Measurements from ENCODE around the gene CDK1.

DNA sequence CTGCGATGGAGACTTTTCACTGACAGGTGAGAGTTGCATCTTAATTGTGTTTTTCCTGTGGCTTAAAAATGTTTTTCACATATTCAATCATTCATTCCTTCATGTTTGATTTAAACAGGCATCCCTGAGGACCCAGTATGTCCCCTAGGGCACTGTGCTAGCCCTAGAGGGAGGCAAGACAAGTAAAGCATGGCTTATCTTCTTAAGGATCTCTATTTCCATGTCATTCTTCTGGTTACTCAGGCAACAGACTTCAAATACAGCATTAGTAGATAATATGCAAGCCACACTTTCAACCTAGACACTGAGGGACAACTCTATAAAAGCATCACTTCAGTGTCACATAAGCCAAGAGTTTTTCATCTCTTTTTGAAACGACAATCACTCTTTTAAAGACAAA is 29.2 kb downstream of the CDK1 start:
- no peak for TF ChIP-seq CTCF (optimal IDR thresholded peaks at IDR 0.05 in 1 of 3, IDR thresholded peaks at IDR 0.05 in 1 of 3, conservative IDR thresholded peaks at IDR 0.05 in 1 of 3; ENCODE audit: extremely low read depth in 1 of 3, insufficient read depth in 2 of 3, low read length in 3 of 3)
- TF ChIP-seq EZH2 (IDR thresholded peaks at IDR 0.05; ENCODE audit: low read length) = no peak
